Small intestine (tissue), 7 donors: ENCODE results near the gene CSF2. TPM values are rescaled to one million over a fixed set of nuclear protein-coding genes. Genes with fewer than 3 reads are reported as not detected.

Experiments used
- DNase-seq, 2 donors: peaks; one replicate each; pipeline versions ENCODE4 v3.0.0 to v3.0.0-alpha.2; 2013
- FAIRE-seq: peaks from 2 replicates; lab custom pipeline; 2012; peaks lifted over from hg19 to GRCh38; lab: Jason Lieb, UNC
- H3K27ac ChIP-seq, 3 donors: one replicate each; pipeline ENCODE4 v1.5.1; 2013; ENCODE audit warnings: low read length in 2 of 3, mild to moderate bottlenecking in 2 of 3, control low read depth in 1 of 3, inconsistent platforms in 1 of 3, low read depth in 1 of 3, moderate library complexity in 1 of 3
- H3K27me3 ChIP-seq, 3 donors: one replicate each; pipeline ENCODE4 v1.6.1; 2013; ENCODE audit warnings: low read length in 3 of 3, inconsistent platforms in 1 of 3; ENCODE audit not compliant: control insufficient read depth in 3 of 3, insufficient read depth in 3 of 3
- H3K36me3 ChIP-seq, 3 donors: one replicate each; pipeline ENCODE4 v1.6.1; 2013; ENCODE audit warnings: low read length in 3 of 3, inconsistent platforms in 1 of 3, low read depth in 1 of 3, mild to moderate bottlenecking in 1 of 3, moderate library complexity in 1 of 3; ENCODE audit not compliant: control insufficient read depth in 3 of 3, insufficient read depth in 2 of 3
- H3K4me1 ChIP-seq, 3 donors: one replicate each; pipeline ENCODE4 v1.6.1; 2013; ENCODE audit warnings: low read length in 2 of 3, inconsistent platforms in 1 of 3, low read depth in 1 of 3, mild to moderate bottlenecking in 1 of 3, moderate library complexity in 1 of 3; ENCODE audit not compliant: control insufficient read depth in 3 of 3, insufficient read depth in 2 of 3
- H3K4me3 ChIP-seq, 3 donors: one replicate each; pipeline ENCODE4 v1.5.1; 2013; ENCODE audit warnings: low read length in 3 of 3, control low read depth in 1 of 3, inconsistent platforms in 1 of 3, low read depth in 1 of 3, mild to moderate bottlenecking in 1 of 3, moderate library complexity in 1 of 3
- H3K9me3 ChIP-seq, 2 donors: one replicate each; pipeline ENCODE4 v1.6.1; 2013; ENCODE audit warnings: low read depth in 1 of 2, low read length in 1 of 2; ENCODE audit not compliant: control insufficient read depth in 2 of 2, insufficient read depth in 1 of 2
- WGBS, 3 donors: extraction: QIAGEN DNeasy Blood & Tissue Kit; methylation state at CpG; one replicate each; pipeline ENCODE4 v1.1.7; 2013; 5-methylcytosine and 5-hydroxymethylcytosine counted together
- polyA plus RNA-seq, 4 donors: library from polyadenylated mRNA; stranded (reverse) in 3 of 4; unstranded in 1 of 4; fragments of 200-250 nt in 3 of 4; fragments of 120-200 nt in 1 of 4; gene quantifications; one replicate each; pipeline versions ENCODE4 v1.2.1 to v1.2.3, GENCODE V29; 2013
- donor health status: healthy with polysubstance abuse.
- donor health status: control.
- donor health status: control.
- donor health status: Bipolar disorder and iron deficiency.
- donor health status: healthy.

CSF2 gene
- polyA plus RNA-seq, 4 donors = 0.25 TPM; not detected in 3

DNA sequence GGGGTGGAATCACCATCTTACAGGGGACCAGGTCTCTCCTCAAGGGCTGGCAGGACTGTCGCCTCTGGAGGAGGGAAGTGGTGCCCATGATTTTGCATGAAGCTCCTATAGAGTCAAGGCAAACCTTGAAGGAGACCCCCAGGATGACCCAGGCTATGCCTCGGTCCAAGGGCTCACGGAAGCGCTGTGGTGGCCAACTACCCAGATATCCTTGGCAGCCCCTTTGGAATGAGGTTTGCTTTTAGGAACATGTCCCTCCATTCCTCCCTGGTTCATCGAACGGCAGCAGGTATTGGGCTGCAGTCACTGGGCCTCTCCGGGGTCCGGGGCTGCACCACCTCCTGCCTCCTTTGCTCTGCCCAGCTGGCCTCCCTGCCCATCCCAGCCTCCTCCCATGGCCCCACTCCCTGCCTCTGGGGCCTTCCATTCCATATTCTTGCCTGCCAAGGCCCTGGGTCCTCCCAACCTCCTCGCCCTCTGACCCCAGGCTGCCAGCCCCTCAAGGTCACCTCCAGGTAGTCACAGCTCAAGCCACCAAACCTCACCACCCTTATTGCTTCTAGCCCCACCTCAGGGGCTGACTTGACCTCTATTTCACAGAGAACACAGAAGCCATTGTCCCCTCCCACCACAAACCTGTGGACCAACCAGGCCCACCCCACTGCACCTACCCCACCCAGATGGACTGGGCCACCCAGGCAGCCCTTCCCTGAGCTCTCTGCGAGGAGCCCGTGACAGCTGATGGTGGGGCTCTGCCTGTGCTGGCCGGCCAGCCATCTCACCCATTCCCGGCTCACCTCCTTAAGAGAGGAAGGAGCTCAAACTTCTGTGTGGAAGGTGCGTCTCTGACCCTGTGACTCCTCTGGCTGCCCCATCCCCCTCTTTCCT, 16.7 kb upstream of the CSF2 start:
- no peak for FAIRE-seq
- 83 to 89% (median 87%) methylated on average over 14 of the region's 14 CpGs for WGBS, 3 donors
- Histone ChIP-seq H3K27me3 (no peaks in the 10 kb centered on the region), H3K4me1 (no peaks in the 10 kb centered on the region), H3K4me3 (no peak overlapping the region), H3K27ac (no peak overlapping the region), H3K36me3 (no peaks in the 10 kb centered on the region), H3K9me3 (no peaks in the 10 kb centered on the region)
- DNase-seq = no peak

DNA sequence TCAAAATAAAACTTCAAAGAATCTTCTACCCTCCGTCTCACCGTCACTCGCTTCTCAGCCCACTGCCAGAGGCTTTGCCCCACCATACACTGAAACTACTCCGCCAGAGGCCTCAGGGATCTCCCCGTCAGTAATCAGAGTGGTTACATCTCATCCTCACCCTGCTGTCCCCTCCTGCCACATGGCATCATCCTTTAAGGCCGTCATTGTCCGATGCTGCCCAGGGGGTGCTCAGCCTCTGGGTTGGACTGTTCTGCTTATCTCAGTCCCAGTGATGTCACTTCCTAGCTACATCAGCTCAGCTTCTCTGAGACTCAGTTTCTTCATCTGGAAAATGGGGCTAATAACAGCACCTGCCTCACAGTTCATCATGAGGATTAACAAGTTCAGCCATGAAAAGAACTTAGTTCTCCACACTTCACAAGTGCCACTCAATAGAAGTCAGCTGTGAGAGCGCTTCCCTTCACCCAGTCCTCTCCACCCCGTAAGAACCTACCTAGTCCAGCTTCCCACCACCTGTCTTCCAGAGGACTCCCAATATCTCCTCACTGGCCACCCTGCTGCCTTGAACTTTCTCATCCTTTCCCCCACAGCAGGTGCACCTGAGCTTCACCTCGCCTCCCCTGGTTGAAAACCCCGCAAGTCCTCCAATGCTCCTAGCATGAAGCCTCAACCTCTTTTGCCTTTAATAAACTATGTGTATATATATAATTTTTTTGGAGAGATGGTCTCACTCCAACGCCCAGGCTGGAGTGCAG, 15.9 kb upstream of the CSF2 start:
- Histone ChIP-seq H3K36me3 (no peaks in the 10 kb centered on the region), H3K27me3 (no peaks in the 10 kb centered on the region), H3K4me3 (no peak overlapping the region), H3K4me1 (no peaks in the 10 kb centered on the region), H3K27ac (no peak overlapping the region), H3K9me3 (no peaks in the 10 kb centered on the region)
- FAIRE-seq (no peak), DNase-seq (no peak)
- 85 to 89% (median 89%) methylated on average over 12 of the region's 12 CpGs for WGBS, 3 donors

DNA sequence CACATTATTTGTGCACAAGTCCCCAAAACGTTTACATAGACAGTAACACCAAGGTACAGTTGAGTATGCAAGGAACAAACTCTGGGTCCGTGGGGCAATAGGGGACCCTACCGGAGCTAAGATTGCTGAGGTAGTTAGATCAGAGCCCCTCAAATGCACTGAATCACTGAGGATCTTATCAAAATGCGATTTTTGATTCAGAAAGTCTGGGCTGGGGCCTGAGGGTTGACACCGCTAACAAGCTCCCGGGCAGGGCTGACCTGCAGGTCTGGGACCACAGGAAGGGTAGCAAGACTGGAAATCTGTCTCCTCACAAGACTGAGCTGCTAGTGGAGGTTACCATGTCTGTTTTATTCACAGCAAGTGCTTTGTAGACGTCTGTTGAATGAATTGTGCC, 14.9 kb upstream of the CSF2 start:
- Histone ChIP-seq H3K27ac (no peak overlapping the region), H3K36me3 (no peaks in the 10 kb centered on the region), H3K9me3 (no peaks in the 10 kb centered on the region), H3K4me3 (no peak overlapping the region), H3K27me3 (no peaks in the 10 kb centered on the region), H3K4me1 (no peaks in the 10 kb centered on the region)
- DNase-seq (no peak), FAIRE-seq (no peak)
- 83 to 89% (median 87%) methylated on average over 7 of the region's 7 CpGs for WGBS, 3 donors

DNA sequence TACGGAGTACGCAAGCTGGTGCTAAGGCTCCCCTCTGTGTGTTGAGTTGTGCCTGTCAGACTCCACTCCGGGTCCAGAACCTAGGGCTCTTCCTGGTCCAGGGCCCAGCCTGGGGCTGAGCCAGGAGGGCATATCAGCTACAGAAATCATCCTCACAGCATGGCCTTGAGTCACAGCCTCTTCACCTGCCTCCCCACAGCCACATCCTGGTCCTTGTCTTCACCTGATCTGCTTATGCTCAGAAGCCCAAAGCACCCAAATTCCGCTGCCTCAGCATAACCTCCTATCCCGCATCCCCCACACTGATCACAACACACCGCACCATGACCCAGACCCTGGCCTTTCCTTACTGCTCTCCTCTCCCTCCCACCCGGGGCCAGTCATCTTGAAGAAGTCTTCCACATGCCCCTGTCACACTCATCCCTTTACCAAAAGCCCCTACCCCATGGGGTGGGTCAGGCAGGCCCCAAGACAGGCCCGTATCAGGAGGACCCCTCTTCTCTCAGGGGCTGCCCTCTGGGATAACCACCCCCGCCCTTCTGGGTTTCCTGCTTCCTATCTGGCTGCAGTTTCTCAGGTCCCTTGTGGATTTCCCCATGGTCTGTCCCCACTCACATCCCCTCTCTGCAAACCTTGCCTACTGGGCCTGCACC, 14.4 kb upstream of the CSF2 start:
- Histone ChIP-seq H3K4me3 (no peak overlapping the region), H3K27me3 (no peaks in the 10 kb centered on the region), H3K36me3 (no peaks in the 10 kb centered on the region), H3K4me1 (no peaks in the 10 kb centered on the region), H3K9me3 (no peaks in the 10 kb centered on the region), H3K27ac (no peak overlapping the region)
- 81 to 84% (median 82%) methylated on average over 9 of the region's 9 CpGs for WGBS, 3 donors
- FAIRE-seq (no peak), DNase-seq (peak in 1 of 2 donors; percentile 20)

- Histone ChIP-seq H3K27ac (no peak overlapping the region), H3K4me3 (no peak overlapping the region), H3K27me3 (no peaks in the 10 kb centered on the region), H3K9me3 (no peaks in the 10 kb centered on the region), H3K4me1 (no peaks in the 10 kb centered on the region), H3K36me3 (no peaks in the 10 kb centered on the region)
- DNase-seq (no peak), FAIRE-seq (no peak)
- 89 to 91% (median 91%) methylated on average over 12 to 13 of the region's 13 CpGs for WGBS, 3 donors
These were observed 13.7 kb upstream of the CSF2 start for GRCh38 chr5:132059696-132060500.

DNA sequence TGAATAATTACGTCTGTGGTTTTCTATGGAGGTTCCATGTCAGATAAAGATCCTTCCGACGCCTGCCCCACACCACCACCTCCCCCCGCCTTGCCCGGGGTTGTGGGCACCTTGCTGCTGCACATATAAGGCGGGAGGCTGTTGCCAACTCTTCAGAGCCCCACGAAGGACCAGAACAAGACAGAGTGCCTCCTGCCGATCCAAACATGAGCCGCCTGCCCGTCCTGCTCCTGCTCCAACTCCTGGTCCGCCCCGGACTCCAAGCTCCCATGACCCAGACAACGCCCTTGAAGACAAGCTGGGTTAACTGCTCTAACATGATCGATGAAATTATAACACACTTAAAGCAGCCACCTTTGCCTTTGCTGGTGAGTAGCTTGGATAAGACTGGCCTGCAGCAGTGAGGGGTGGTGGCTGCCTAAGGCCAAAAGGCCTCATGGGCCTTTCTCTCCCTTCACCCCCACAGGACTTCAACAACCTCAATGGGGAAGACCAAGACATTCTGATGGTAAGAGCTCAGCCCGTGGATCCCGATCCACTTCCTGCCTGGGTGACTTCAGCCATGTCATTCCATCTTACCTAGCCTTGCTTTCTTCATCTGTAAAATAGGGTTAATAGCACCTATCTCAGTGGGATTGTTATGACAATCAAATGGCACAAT, 13.0 kb upstream of the CSF2 start, which contains the start of gene IL3:
IL3 (plus strand) TSS at position 155 of the 661 bp plus-strand sequence; CDS start at position 207, 52 bp downstream.
- DNase-seq = no peak
- H3K27me3 ChIP-seq = no peaks in the 10 kb centered on the region
- H3K9me3 ChIP-seq = no peaks in the 10 kb centered on the region
- no peak within 1 kb of the TSS for H3K27ac ChIP-seq
- no peaks in the 10 kb centered on the region for H3K36me3 ChIP-seq
- no peaks in the 10 kb centered on the region for H3K4me1 ChIP-seq
- no peak for FAIRE-seq
- no peak within 1 kb of the TSS for H3K4me3 ChIP-seq
- 88 to 91% (median 90%) methylated on average over 16 of the region's 16 CpGs for WGBS, 3 donors

DNA sequence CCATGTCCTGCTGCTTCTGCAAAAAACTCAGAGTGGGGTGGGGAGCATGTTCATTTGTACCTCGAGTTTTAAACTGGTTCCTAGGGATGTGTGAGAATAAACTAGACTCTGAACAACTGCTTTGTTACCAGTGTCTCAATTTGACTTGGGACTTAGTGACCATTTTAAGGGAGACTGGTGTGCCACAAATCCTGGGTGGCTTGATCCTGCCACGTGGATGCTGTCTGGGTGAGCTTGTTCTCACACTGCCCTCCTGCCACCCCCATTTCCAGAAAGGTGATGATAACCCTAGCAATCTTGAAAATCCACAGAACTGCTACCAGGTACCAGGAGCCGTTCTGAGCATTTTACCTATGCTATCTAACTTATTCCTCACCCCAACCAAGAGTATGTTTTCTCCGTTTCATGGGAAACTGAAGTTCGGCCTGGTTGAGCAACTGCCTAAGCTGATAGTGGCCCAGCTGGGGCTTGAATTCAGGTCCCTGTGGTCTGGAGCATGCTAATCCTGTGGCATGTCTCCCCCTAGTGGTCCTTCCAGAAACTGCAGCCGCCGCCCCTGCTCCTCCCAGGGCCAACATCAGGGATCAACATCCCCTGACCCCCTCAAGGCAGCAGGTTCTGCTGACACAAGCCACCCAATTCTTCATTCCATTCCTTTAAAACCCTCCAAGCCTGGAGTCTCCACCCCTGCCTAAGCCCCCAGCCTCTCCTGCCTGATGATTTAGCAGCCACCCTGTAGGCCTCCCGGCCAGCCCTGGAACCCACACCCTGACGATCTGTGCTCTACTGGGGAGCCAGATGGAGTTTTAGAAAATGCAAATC, 10.3 kb upstream of the CSF2 start:
- 26 to 42% (median 33%) methylated on average over 9 of the region's 9 CpGs for WGBS, 3 donors
- no peaks in the 10 kb centered on the region for H3K4me1 ChIP-seq
- H3K4me3 ChIP-seq = no peak overlapping the region
- H3K27me3 ChIP-seq = no peaks in the 10 kb centered on the region
- H3K36me3 ChIP-seq = no peaks in the 10 kb centered on the region
- FAIRE-seq (no peak), DNase-seq (peak; percentile 66 to 70)
- no peaks in the 10 kb centered on the region for H3K9me3 ChIP-seq
- no peak overlapping the region for H3K27ac ChIP-seq
